Kidney (tissue), 22 donors: Measurements from ENCODE around the gene ANTXRL. TPM values are rescaled to one million over a fixed set of nuclear protein-coding genes. Genes with fewer than 3 reads are reported as not detected.
A peak's percentile ranks its signal among the peaks of the same experiment; 100 is the strongest.

Experiments
- DNase-seq, 5 donors: peaks; one replicate each; pipeline ENCODE4 v3.0.0-alpha.2; 2013 to 2020
- FAIRE-seq: peaks from 2 replicates; lab custom pipeline; 2012; peaks lifted over from hg19 to GRCh38; lab: Jason Lieb, UNC
- H3K27ac ChIP-seq, 2 donors: one replicate each; pipeline ENCODE4 v1.7.0; 2013; ENCODE audit warnings: low read depth in 2 of 2, low read length in 2 of 2, inconsistent platforms in 1 of 2
- H3K27me3 ChIP-seq: one replicate; pipeline ENCODE4 v1.7.1; 2013; ENCODE audit warnings: low read length, inconsistent platforms; ENCODE audit not compliant: control insufficient read depth, insufficient read depth
- H3K36me3 ChIP-seq, 3 donors: one replicate each; pipeline versions ENCODE4 v1.7.0 to v1.7.1; 2013; ENCODE audit warnings: low read length in 3 of 3, control low read depth in 1 of 3, inconsistent platforms in 1 of 3; ENCODE audit not compliant: insufficient read depth in 3 of 3, control insufficient read depth in 2 of 3
- H3K4me1 ChIP-seq, 3 donors: one replicate each; pipeline versions ENCODE4 v1.7.0 to v1.7.1; 2013; ENCODE audit warnings: low read length in 3 of 3, inconsistent platforms in 1 of 3, low read depth in 1 of 3; ENCODE audit not compliant: control insufficient read depth in 2 of 3, insufficient read depth in 2 of 3
- H3K4me3 ChIP-seq, 3 donors: one replicate each; pipeline versions ENCODE4 v1.7.0 to v1.8.1; 2013; ENCODE audit warnings: low read length in 3 of 3, control low read depth in 1 of 3, inconsistent platforms in 1 of 3
- H3K9ac ChIP-seq, 3 donors: one replicate each; pipeline versions ENCODE4 v1.7.0 to v1.7.1; 2013; ENCODE audit warnings: low read length in 3 of 3, control low read depth in 1 of 3, inconsistent platforms in 1 of 3
- H3K9me3 ChIP-seq, 3 donors: one replicate each; pipeline versions ENCODE4 v1.7.0 to v1.7.1; 2013; ENCODE audit warnings: low read length in 3 of 3, control low read depth in 1 of 3, inconsistent platforms in 1 of 3; ENCODE audit not compliant: control insufficient read depth in 2 of 3, insufficient read depth in 1 of 3
- intact Hi-C: fragments of 100-400 bp; cut with DNase I; formaldehyde crosslinking; loops from one replicate; pipeline ENCODE4 v1.11.1; 2022
- long read RNA-seq, 10 donors: library from polyadenylated mRNA in 1 of 10; unstranded in 1 of 10; transcript quantifications; one replicate each; pipeline ENCODE4 v2.0.0 and lab custom pipeline, GENCODE V29; 2021 to 2026
- polyA plus RNA-seq: library from polyadenylated mRNA; stranded (reverse); fragments of 350-450 nt; fragmentation: Illumina TruSeq; extraction: RNeasy Lipid Tissue Mini Kit (QIAGEN cat#74804); gene quantifications from one replicate; pipeline ENCODE4 v1.2.3, GENCODE V29; 2014; ENCODE audit warnings: low read depth, low replicate concordance; ENCODE audit not compliant: insufficient read depth
- total RNA-seq: library from RNA; stranded (reverse); fragmentation: NEBNext Ultra II Directional; extraction: Animal tissue kit (Norgen Biotek cat#: 25700); gene quantifications from one replicate; pipeline ENCODE4 v1.2.1, GENCODE V29; 2021
- TF ChIP-seq, protein P1 (sequence below): IDR thresholded peaks from 3 replicates; pipeline ENCODE4 v1.5.1; 2012; ENCODE audit warnings: mild to moderate bottlenecking, moderate library complexity, borderline replicate concordance; ENCODE audit not compliant: insufficient read depth; ENCODE audit errors: extremely low read depth
- donor health status: control.
- donor health status: control.
- donor health status: control.
- donor health status: control.
- donor health status: control.
- donor health status: DM: yes; HTN: yes; CAD: no.
- donor health status: Normal renal cell carcinoma (clear cell type).

ANTXRL gene
- total RNA-seq: 0.16 TPM
- not detected for polyA plus RNA-seq
- long read RNA-seq, donor 1: 0 reads
- long read RNA-seq, donor 2: 0 reads
- long read RNA-seq, donor 3: 0 reads
- long read RNA-seq, donor 4: 0 reads
- long read RNA-seq, donor 5: 0 reads
- long read RNA-seq, donor 6: 0 reads
- long read RNA-seq, donor 7: 0 reads
- long read RNA-seq, donor 8: 0 reads
- long read RNA-seq, donor 9: 0 reads
- long read RNA-seq, donor 10: 0 reads

DNA sequence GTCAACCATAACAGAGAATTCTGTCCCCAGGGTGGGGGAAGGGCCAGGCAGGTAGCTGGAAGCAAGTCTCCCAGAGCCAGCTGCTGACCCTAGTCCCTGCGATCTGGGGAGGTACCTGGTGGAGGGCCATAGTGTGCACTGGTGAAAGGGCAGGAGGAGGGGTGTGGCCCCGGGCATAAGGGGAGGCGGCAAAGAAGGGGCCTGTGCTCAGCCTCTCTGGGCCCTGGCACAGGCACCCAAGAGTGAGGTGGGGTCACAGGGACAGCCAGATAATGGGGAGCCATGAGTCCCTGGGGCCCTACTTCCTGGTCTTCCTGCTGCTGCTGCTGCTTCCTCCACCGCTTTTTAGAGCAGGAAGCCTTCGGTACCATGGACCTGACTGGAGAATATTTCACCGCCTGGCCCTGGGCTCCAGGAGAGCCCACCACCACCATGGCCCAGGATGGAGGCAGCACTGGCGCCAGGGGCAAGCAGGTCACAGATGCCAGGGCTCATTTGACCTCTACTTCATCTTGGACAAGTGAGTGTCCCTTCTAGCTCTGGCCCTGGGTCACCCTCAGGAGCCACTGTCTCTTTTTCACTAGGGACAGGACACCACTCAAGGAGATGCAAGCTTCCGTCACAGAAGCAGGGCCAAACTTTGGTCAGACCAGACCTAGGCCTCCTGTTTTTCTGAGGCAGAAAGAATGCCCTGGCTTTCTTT, at the start of gene ANTXRL:
Gene ANTXRL (plus strand): TSS at position 7 of the 703 bp plus-strand sequence. CDS start 266 bp downstream, at position 273.
- H3K4me1 ChIP-seq: peaks cover 0 to 5% (median 3%) of the 10 kb centered on the region in 3 donors
- H3K27me3 ChIP-seq: peaks cover 5% of the 10 kb centered on the region
- H3K27ac ChIP-seq: no peak within 1 kb of the TSS
- intact Hi-C loops: no loop called here
- no peak within 1 kb of the TSS for H3K9ac ChIP-seq
- peaks cover 0 to 1% (median 0%) of the 10 kb centered on the region in 3 donors for H3K9me3 ChIP-seq
- H3K4me3 ChIP-seq: no peak within 1 kb of the TSS
- no peak for FAIRE-seq
- no peaks in the 10 kb centered on the region for H3K36me3 ChIP-seq
- DNase-seq: peak in 1 of 5 donors; percentile 41
- TF ChIP-seq, protein P1, sequence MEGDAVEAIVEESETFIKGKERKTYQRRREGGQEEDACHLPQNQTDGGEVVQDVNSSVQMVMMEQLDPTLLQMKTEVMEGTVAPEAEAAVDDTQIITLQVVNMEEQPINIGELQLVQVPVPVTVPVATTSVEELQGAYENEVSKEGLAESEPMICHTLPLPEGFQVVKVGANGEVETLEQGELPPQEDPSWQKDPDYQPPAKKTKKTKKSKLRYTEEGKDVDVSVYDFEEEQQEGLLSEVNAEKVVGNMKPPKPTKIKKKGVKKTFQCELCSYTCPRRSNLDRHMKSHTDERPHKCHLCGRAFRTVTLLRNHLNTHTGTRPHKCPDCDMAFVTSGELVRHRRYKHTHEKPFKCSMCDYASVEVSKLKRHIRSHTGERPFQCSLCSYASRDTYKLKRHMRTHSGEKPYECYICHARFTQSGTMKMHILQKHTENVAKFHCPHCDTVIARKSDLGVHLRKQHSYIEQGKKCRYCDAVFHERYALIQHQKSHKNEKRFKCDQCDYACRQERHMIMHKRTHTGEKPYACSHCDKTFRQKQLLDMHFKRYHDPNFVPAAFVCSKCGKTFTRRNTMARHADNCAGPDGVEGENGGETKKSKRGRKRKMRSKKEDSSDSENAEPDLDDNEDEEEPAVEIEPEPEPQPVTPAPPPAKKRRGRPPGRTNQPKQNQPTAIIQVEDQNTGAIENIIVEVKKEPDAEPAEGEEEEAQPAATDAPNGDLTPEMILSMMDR: no peak

DNA sequence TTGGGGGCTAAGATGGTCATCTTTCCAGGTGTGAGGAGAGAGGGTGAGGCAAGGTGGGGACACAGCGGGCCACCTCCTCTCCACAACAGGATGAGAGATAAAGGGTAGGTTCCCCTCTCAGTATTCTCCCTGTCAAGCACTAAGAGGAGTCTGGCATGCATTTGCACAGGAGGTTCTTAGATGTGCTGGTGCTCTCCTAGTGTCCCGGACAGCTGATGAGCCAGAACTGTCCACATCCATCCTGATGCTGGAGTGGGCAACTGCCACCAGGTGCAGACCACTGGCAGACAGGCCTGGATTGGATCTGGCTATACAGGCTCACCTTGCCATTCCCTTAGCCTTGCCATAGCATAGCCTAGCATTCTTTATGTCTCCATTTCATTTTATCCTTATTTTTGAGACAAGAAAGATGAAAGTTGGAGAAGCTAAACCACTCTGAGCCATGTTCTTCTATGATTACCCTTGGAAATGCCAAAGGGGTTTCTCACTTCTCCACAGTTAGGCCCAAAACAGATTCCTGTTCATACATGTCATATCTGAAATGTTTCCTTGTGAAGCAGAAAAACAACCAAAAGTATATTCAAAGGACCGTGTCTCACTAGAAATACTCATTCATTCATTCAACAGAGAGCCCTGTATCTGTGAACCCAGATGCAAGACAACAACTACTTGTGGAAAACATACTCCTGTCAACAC, 48.8 kb upstream of the ANTXRL start:
- TF ChIP-seq, protein P1: no peak
- DNase-seq (no peak), FAIRE-seq (no peak)
- no peak overlapping the region for H3K27ac ChIP-seq
- peaks cover 0 to 5% (median 0%) of the 10 kb centered on the region in 3 donors for H3K9me3 ChIP-seq
- H3K4me3 ChIP-seq: no peak overlapping the region
- H3K4me1 ChIP-seq: no peaks in the 10 kb centered on the region
- intact Hi-C loops: no loop called here
- no peak overlapping the region for H3K9ac ChIP-seq
- H3K36me3 ChIP-seq: no peaks in the 10 kb centered on the region
- H3K27me3 ChIP-seq: no peaks in the 10 kb centered on the region

DNA sequence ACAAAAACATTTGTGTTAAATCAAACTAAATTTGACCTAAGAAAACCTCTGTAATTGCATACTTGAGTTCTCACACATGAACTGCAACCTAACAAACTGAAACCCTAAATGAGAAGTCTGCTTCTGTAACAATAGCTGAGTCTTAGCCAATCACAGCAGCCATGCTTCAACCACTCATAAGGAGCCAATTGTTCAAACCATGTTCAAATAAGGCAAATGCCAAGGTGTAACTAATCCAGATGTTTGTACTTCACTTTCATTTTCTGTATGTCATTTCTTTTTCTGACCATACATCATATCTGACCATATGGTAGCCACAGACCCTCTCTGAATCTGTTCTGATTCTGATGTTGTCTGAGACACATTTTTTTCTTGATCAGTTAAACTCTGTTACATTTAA, 47.5 kb upstream of the ANTXRL start:
- Histone ChIP-seq H3K9me3 (peaks cover 0 to 5% (median 1%) of the 10 kb centered on the region in 3 donors), H3K4me1 (no peaks in the 10 kb centered on the region), H3K27me3 (no peaks in the 10 kb centered on the region), H3K36me3 (no peaks in the 10 kb centered on the region), H3K27ac (no peak overlapping the region), H3K4me3 (no peak overlapping the region), H3K9ac (no peak overlapping the region)
- no peak for FAIRE-seq
- intact Hi-C loops: no loop called here
- no peak for DNase-seq
- TF ChIP-seq, protein P1: no peak
